SU-DHL-6 (cell line): ENCODE results near the gene ADD2.

Experiments used
- CTCF ChIP-seq: fragments of 200-600 bp; sonication (generic); IDR thresholded peaks from one replicate; pipeline ENCODE4 v1.5.1; 2017; ENCODE audit warnings: antibody characterized with exemption, mild to moderate bottlenecking, low read length, moderate library complexity; ENCODE audit not compliant: insufficient read depth, poor library complexity, severe bottlenecking
- EZH2phosphoT487 ChIP-seq: fragments of 200-600 bp; sonication (generic), shearing (Covaris generic); conservative IDR thresholded peaks from 2 replicates; pipeline ENCODE4 v1.6.1; 2018; ENCODE audit warnings: mild to moderate bottlenecking, antibody characterized with exemption, low read length, moderate library complexity, mixed read lengths

- no peak for TF ChIP-seq CTCF
- no peak for TF ChIP-seq EZH2phosphoT487
Measured at GRCh38 chr2:70710038-70710690, 57.8 kb downstream of the ADD2 start.
